Measurements from ENCODE around the gene SNX33. TPM values are rescaled to one million over a fixed set of nuclear protein-coding genes. Genes with fewer than 3 reads are reported as not detected.
"Not testable (repeated sequence)": the region's sequence is repeated elsewhere in the genome, so short reads cannot be mapped to it uniquely, and the experiment has no call there.

SNX33 gene
- total RNA-seq, 2 donors from 2014 or later, result 18.9 to 23.2 TPM

DNA sequence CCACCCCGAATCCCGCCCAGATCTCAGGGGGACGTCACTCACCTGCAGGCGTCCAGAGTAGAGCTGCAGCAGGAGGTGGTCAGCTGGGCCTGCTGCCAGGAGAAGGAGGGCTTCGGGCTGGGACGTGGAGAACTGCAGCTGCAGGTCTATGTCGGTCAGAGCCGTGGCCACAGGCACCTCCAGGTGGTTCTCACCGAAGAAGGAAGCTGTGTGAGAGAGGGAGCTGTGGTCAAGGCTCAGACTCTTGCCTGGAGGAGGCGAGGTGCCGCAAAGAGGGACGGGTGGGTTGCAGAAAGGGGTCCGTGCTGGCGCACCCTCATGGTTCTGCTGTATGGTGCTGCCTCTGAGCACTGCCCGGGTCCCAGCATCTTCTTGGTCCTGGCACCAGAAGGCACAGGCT lies 45.3 kb downstream of the SNX33 start:
- not testable (repeated sequence) for H3K9me3 Mint-ChIP-seq; H3K36me3 ChIP-seq (ENCODE audit: control insufficient read depth, insufficient read depth, low read length); H3K9me3 ChIP-seq (ENCODE audit: control insufficient read depth, low read length); H3K27me3 Mint-ChIP-seq (ENCODE audit: insufficient read depth); H3K27ac Mint-ChIP-seq; H3K36me3 Mint-ChIP-seq (ENCODE audit: low read depth); DNase-seq; H3K9ac ChIP-seq (ENCODE audit: extremely low read depth, low read length, poor library complexity, severe bottlenecking); H3K27ac ChIP-seq (ENCODE audit: low read depth, low read length); H3K4me3 Mint-ChIP-seq; H3K27me3 ChIP-seq (ENCODE audit: control insufficient read depth, insufficient read depth, low read length, poor library complexity, severe bottlenecking); H3K4me3 ChIP-seq (ENCODE audit: low read length)
- peaks cover 14% of the 10 kb centered on the region for H3K4me1 ChIP-seq (ENCODE audit: control insufficient read depth, insufficient read depth, low read length)
- WGBS, 2 experiments (ENCODE audit: insufficient coverage in 1 of 2, insufficient read length in 1 of 2), result 92 to 97% methylated on average over 5 to 11 of the region's 15 CpGs
- H3K4me1 Mint-ChIP-seq, result peaks cover 19% of the 10 kb centered on the region

DNA sequence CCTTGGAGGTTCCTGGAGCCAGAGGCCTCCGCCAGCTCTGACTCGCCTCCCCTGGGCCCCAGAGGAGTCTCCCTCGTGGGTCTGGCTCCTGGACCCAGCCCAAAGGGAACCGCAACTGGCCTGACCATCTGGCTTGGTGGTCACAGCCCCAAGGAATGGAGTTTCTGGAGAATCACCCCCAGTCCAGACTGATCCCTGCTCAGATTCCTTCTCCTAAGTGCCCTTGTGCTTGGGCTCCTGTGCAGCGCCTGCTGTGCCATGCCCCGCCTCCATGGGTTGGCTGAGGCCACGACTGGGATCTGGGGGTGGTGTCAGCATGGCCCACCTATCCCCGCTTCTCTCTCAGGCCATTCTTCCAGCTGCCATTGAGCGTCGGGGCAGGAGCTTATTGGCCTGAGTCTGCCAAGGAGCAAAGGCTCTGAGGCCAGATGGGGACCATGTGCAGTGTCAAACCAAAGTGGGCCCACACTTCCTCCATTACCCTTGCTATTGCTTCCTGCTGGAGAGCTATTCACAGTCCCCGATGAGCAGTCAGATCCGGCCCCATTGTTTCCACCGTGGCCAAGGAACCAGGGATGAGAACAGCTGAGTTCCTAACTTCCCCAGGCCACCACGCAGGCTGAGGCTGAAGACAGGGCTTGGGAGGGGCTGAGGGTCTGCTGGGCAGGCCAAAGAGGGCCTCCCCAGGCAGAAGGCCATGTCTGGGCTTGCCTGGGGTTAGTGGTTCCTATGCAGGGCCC lies 46.0 kb downstream of the SNX33 start:
- Histone ChIP-seq H3K4me1 (ENCODE audit: control insufficient read depth, insufficient read depth, low read length) (peaks cover 14% of the 10 kb centered on the region), H3K27ac (ENCODE audit: low read depth, low read length) (peak overlapping the region; percentile 41), H3K36me3 (ENCODE audit: control insufficient read depth, insufficient read depth, low read length) (no peaks in the 10 kb centered on the region), H3K9ac (ENCODE audit: extremely low read depth, low read length, poor library complexity, severe bottlenecking) (no peak overlapping the region), H3K4me3 (ENCODE audit: low read length) (no peak overlapping the region), H3K9me3 (ENCODE audit: control insufficient read depth, low read length) (no peaks in the 10 kb centered on the region), H3K27me3 (ENCODE audit: control insufficient read depth, insufficient read depth, low read length, poor library complexity, severe bottlenecking) (no peaks in the 10 kb centered on the region)
- Mint-ChIP-seq H3K36me3 (ENCODE audit: low read depth) (no peaks in the 10 kb centered on the region), H3K4me3 (no peak overlapping the region), H3K27ac (no peak overlapping the region), H3K27me3 (ENCODE audit: insufficient read depth) (peaks cover 3% of the 10 kb centered on the region), H3K9me3 (no peaks in the 10 kb centered on the region), H3K4me1 (peaks cover 19% of the 10 kb centered on the region)
- TF ChIP-seq, protein P1, sequence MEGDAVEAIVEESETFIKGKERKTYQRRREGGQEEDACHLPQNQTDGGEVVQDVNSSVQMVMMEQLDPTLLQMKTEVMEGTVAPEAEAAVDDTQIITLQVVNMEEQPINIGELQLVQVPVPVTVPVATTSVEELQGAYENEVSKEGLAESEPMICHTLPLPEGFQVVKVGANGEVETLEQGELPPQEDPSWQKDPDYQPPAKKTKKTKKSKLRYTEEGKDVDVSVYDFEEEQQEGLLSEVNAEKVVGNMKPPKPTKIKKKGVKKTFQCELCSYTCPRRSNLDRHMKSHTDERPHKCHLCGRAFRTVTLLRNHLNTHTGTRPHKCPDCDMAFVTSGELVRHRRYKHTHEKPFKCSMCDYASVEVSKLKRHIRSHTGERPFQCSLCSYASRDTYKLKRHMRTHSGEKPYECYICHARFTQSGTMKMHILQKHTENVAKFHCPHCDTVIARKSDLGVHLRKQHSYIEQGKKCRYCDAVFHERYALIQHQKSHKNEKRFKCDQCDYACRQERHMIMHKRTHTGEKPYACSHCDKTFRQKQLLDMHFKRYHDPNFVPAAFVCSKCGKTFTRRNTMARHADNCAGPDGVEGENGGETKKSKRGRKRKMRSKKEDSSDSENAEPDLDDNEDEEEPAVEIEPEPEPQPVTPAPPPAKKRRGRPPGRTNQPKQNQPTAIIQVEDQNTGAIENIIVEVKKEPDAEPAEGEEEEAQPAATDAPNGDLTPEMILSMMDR (conservative IDR thresholded peaks at IDR 0.05), result no peak
- DNase-seq, result no peak
- WGBS, 2 experiments (ENCODE audit: insufficient coverage in 1 of 2, insufficient read length in 1 of 2), result 78 to 91% methylated on average over 9 to 14 of the region's 14 CpGs

DNA sequence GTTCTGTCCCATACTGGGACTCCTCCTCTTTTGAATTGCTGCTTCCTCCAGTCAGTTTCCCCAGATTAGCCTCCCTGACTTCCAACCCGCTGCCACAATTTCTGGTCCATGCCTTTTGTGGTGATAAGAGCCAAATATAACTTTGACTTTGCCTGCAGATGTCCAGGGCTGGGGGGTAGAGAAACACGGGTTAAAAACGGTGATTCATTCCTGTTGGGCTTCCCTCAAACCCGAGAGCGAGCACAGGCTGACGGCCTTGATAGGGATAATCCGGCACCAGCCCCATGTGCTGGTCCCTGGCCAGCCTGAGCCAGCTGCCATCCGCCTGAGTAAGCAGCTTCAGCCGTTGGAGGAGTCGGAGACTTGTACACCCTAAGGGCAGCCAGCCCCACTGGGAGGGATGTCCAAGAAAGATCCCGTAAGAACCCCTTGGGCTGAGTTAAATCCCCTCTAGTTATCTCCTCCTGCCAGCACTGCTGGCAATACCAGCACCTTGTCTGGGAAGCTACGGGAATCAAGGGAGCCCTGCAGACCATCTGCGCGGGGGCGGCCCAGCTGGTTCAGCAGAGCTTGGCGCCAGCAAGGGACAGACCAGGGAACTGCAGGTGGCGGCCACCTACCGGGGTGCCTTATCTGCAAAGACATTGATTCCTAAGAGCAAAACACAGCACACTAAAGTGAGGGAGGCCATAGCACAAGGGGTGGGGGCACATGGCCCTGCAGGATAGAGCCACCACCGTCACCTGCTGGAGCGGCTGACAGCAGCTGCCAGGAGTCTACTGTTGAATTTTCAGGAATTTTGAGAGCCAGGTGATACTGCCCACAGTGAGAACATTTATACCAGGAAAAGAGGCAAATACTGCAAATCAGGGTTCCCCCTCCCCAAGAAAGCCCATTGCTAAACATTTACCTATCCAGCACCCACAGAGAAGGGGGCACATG lies 46.8 kb downstream of the SNX33 start:
- TF ChIP-seq, protein P1 (conservative IDR thresholded peaks at IDR 0.05), result peak; percentile 68
- WGBS, 2 experiments (ENCODE audit: insufficient coverage in 1 of 2, insufficient read length in 1 of 2), result 63 to 76% methylated on average over 14 to 20 of the region's 20 CpGs
- H3K4me3 Mint-ChIP-seq, result no peak overlapping the region
- no peaks in the 10 kb centered on the region for H3K27me3 ChIP-seq (ENCODE audit: control insufficient read depth, insufficient read depth, low read length, poor library complexity, severe bottlenecking)
- no peak overlapping the region for H3K9ac ChIP-seq (ENCODE audit: extremely low read depth, low read length, poor library complexity, severe bottlenecking)
- H3K27ac Mint-ChIP-seq, result peak overlapping the region; percentile 70
- H3K4me3 ChIP-seq (ENCODE audit: low read length), result no peak overlapping the region
- no peaks in the 10 kb centered on the region for H3K9me3 Mint-ChIP-seq
- peak; percentile 90 for DNase-seq
- no peaks in the 10 kb centered on the region for H3K36me3 Mint-ChIP-seq (ENCODE audit: low read depth)
- H3K27ac ChIP-seq (ENCODE audit: low read depth, low read length), result peak overlapping the region; percentile 41
- H3K9me3 ChIP-seq (ENCODE audit: control insufficient read depth, low read length), result no peaks in the 10 kb centered on the region
- peaks cover 3% of the 10 kb centered on the region for H3K27me3 Mint-ChIP-seq (ENCODE audit: insufficient read depth)
- peaks cover 14% of the 10 kb centered on the region for H3K4me1 ChIP-seq (ENCODE audit: control insufficient read depth, insufficient read depth, low read length)
- no peaks in the 10 kb centered on the region for H3K36me3 ChIP-seq (ENCODE audit: control insufficient read depth, insufficient read depth, low read length)
- peaks cover 19% of the 10 kb centered on the region for H3K4me1 Mint-ChIP-seq

Data from endodermal cell (in vitro differentiated cells).